SK-N-SH (cell line): ENCODE data around the gene SRMS. TPM values are rescaled to one million over a fixed set of nuclear protein-coding genes. Genes with fewer than 3 reads are reported as not detected.

Source experiments
- CTCF ChIA-PET: fragments of 300-600, 350-600 bp; formaldehyde crosslinking; extraction: SDS; loops from one replicate; lab custom pipeline; 2021; lab: Yijun Ruan, JAX
- POLR2A ChIA-PET: fragments of 350-600 bp; sonication (Branson Sonifier 250); formaldehyde crosslinking; extraction: SDS; loops from one replicate; lab custom pipeline; 2020; ENCODE audit warnings: antibody characterized with exemption, inconsistent platforms; lab: Yijun Ruan, JAX
- DNase-seq: peaks from one replicate; pipeline ENCODE4 v3.0.0; 2012
- H2AFZ ChIP-seq: fragments of 200-600 bp; sonication (generic); 2 replicates; pipeline ENCODE4 v1.8.1; 2016; ENCODE audit warnings: antibody characterized with exemption, mild to moderate bottlenecking, low read depth
- H3F3A ChIP-seq: fragments of 200-600 bp; sonication (generic); replicated peaks from 2 replicates; pipeline ENCODE3; 2016; ENCODE audit warnings: antibody characterized with exemption, mild to moderate bottlenecking; ENCODE audit not compliant: insufficient read depth
- H3K27ac ChIP-seq, 2 experiments: fragments of 200-500 bp in 1 of 2; fragments of 200-600 bp in 1 of 2; sonication (Bioruptor generic) in 1 of 2; sonication (generic), shearing (Covaris generic) in 1 of 2; 2 replicates each; pipeline versions ENCODE4 v1.5.1 to v1.6.1; 2014 to 2016; ENCODE audit warnings: low read depth in 2 of 2, inconsistent platforms in 1 of 2, low read length in 1 of 2, mild to moderate bottlenecking in 1 of 2, mixed read lengths in 1 of 2
- H3K27me3 ChIP-seq: fragments of 200-600 bp; sonication (generic), shearing (Covaris generic); 2 replicates; pipeline ENCODE4 v1.6.1; 2016; ENCODE audit warnings: mixed run types; ENCODE audit not compliant: insufficient read depth
- H3K36me3 ChIP-seq, 2 experiments: fragments of 200-500 bp in 1 of 2; fragments of 200-600 bp in 1 of 2; sonication (Bioruptor generic) in 1 of 2; sonication (generic) in 1 of 2; replicated peaks in 1 of 2; 2 replicates each; pipeline versions ENCODE3 to v1.5.1; 2014 to 2016; ENCODE audit warnings: low read length in 1 of 2, mild to moderate bottlenecking in 1 of 2; ENCODE audit not compliant: insufficient read depth in 2 of 2, control insufficient read depth in 1 of 2
- H3K4me1 ChIP-seq, 2 experiments: fragments of 200-500 bp in 1 of 2; fragments of 200-600 bp in 1 of 2; sonication (Bioruptor generic) in 1 of 2; sonication (generic), shearing (Covaris generic) in 1 of 2; 2 replicates each; pipeline versions ENCODE4 v1.5.1 to v1.6.1; 2014 to 2016; ENCODE audit warnings: low read depth in 1 of 2, low read length in 1 of 2, mixed run types in 1 of 2; ENCODE audit not compliant: insufficient read depth in 2 of 2, control insufficient read depth in 1 of 2
- H3K4me2 ChIP-seq: fragments of 200-600 bp; sonication (generic), shearing (Covaris generic); 2 replicates; pipeline ENCODE4 v1.6.1; 2017; ENCODE audit warnings: mixed run types
- H3K4me3 ChIP-seq, 2 experiments: fragments of 200-500 bp in 1 of 2; fragments of 200-600 bp in 1 of 2; sonication (Bioruptor generic) in 1 of 2; sonication (generic), shearing (Covaris generic) in 1 of 2; 2 replicates each; pipeline versions ENCODE4 v1.5.1 to v1.8.1; 2014 to 2016; ENCODE audit warnings: low read depth in 2 of 2, inconsistent platforms in 1 of 2, low read length in 1 of 2, mild to moderate bottlenecking in 1 of 2, mixed read lengths in 1 of 2, moderate library complexity in 1 of 2
- H3K79me2 ChIP-seq: fragments of 200-600 bp; sonication (generic); 2 replicates; pipeline ENCODE4 v1.8.1; 2017; ENCODE audit warnings: mild to moderate bottlenecking; ENCODE audit not compliant: insufficient read depth
- H3K9ac ChIP-seq: fragments of 200-600 bp; sonication (generic); 2 replicates; pipeline ENCODE4 v1.6.1; 2017; ENCODE audit warnings: mixed run types
- H3K9me2 ChIP-seq: fragments of 200-600 bp; sonication (generic); 2 replicates; pipeline ENCODE4 v1.6.1; 2017; ENCODE audit warnings: mixed run types
- H3K9me3 ChIP-seq: fragments of 200-600 bp; sonication (generic); 2 replicates; pipeline ENCODE4 v1.6.1; 2017; ENCODE audit warnings: mixed run types, mild to moderate bottlenecking, moderate library complexity
- H4K20me1 ChIP-seq: fragments of 200-600 bp; sonication (generic); 2 replicates; pipeline ENCODE4 v1.6.1; 2017; ENCODE audit warnings: mild to moderate bottlenecking, mixed run types; ENCODE audit not compliant: insufficient read depth
- JUND ChIP-seq: IDR thresholded peaks from 2 replicates; pipeline ENCODE4 v1.4.0; 2012
- PBX3 ChIP-seq: IDR thresholded peaks from 2 replicates; pipeline ENCODE4; 2012
- TAF1 ChIP-seq: IDR thresholded peaks from 2 replicates; pipeline ENCODE4 v1.6.1; 2012; ENCODE audit warnings: low read depth, mild to moderate bottlenecking, low read length, moderate library complexity, borderline replicate concordance
- WGBS: methylation state at CpG from one replicate; pipeline ENCODE4 v1.1.6; 2017; ENCODE audit warnings: low lambda C conversion rate; 5-methylcytosine and 5-hydroxymethylcytosine counted together
- polyA plus RNA-seq, 3 experiments: library from polyadenylated mRNA; depleted of rRNA; stranded (reverse); fragments of >200 nt; gene quantifications; 2 replicates each; pipeline ENCODE4 v1.2.3, GENCODE V29; 2012
- TF ChIP-seq, protein P1 (sequence below): IDR thresholded peaks from 2 replicates; pipeline ENCODE4 v1.6.1; 2012; ENCODE audit warnings: mild to moderate bottlenecking, low read depth, low read length, moderate library complexity
- TF ChIP-seq, protein P2 (sequence below): fragments of 200-600 bp; sonication (generic); IDR thresholded peaks from 2 replicates; pipeline ENCODE4 v1.6.1; 2017; ENCODE audit warnings: antibody characterized with exemption, mild to moderate bottlenecking, moderate library complexity

The SRMS gene
- polyA plus RNA-seq, 1 of the 3 experiments (the other 2 are of a cell fraction) = not detected

GRCh38 chr20:63568986-63569949, 21.7 kb upstream of the SRMS start:
- H3K9ac ChIP-seq = no peak overlapping the region
- peaks cover 0 to 18% of the 10 kb centered on the region in 2 experiments for H3K36me3 ChIP-seq
- H3K9me3 ChIP-seq = no peaks in the 10 kb centered on the region
- ChIA-PET POLR2A (no interaction called here), CTCF (no interaction called here)
- no peak overlapping the region for H3K4me2 ChIP-seq
- no peaks in the 10 kb centered on the region for H3F3A ChIP-seq
- H3K27me3 ChIP-seq = no peaks in the 10 kb centered on the region
- no peak for DNase-seq
- no peak overlapping the region for H3K4me3 ChIP-seq
- no peak overlapping the region for H3K27ac ChIP-seq
- peaks cover under 1 to 8% of the 10 kb centered on the region in 2 experiments; a peak in 2 of 4 replicates for H3K4me1 ChIP-seq
- H3K9me2 ChIP-seq = no peaks in the 10 kb centered on the region
- no peaks in the 10 kb centered on the region for H4K20me1 ChIP-seq
- H2AFZ ChIP-seq = no peak overlapping the region
- TF ChIP-seq, protein P1, sequence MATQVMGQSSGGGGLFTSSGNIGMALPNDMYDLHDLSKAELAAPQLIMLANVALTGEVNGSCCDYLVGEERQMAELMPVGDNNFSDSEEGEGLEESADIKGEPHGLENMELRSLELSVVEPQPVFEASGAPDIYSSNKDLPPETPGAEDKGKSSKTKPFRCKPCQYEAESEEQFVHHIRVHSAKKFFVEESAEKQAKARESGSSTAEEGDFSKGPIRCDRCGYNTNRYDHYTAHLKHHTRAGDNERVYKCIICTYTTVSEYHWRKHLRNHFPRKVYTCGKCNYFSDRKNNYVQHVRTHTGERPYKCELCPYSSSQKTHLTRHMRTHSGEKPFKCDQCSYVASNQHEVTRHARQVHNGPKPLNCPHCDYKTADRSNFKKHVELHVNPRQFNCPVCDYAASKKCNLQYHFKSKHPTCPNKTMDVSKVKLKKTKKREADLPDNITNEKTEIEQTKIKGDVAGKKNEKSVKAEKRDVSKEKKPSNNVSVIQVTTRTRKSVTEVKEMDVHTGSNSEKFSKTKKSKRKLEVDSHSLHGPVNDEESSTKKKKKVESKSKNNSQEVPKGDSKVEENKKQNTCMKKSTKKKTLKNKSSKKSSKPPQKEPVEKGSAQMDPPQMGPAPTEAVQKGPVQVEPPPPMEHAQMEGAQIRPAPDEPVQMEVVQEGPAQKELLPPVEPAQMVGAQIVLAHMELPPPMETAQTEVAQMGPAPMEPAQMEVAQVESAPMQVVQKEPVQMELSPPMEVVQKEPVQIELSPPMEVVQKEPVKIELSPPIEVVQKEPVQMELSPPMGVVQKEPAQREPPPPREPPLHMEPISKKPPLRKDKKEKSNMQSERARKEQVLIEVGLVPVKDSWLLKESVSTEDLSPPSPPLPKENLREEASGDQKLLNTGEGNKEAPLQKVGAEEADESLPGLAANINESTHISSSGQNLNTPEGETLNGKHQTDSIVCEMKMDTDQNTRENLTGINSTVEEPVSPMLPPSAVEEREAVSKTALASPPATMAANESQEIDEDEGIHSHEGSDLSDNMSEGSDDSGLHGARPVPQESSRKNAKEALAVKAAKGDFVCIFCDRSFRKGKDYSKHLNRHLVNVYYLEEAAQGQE = no peak
- TF ChIP-seq, protein P2, sequence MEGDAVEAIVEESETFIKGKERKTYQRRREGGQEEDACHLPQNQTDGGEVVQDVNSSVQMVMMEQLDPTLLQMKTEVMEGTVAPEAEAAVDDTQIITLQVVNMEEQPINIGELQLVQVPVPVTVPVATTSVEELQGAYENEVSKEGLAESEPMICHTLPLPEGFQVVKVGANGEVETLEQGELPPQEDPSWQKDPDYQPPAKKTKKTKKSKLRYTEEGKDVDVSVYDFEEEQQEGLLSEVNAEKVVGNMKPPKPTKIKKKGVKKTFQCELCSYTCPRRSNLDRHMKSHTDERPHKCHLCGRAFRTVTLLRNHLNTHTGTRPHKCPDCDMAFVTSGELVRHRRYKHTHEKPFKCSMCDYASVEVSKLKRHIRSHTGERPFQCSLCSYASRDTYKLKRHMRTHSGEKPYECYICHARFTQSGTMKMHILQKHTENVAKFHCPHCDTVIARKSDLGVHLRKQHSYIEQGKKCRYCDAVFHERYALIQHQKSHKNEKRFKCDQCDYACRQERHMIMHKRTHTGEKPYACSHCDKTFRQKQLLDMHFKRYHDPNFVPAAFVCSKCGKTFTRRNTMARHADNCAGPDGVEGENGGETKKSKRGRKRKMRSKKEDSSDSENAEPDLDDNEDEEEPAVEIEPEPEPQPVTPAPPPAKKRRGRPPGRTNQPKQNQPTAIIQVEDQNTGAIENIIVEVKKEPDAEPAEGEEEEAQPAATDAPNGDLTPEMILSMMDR = no peak
- TF ChIP-seq TAF1 = no peak
- no peak for TF ChIP-seq PBX3
- TF ChIP-seq JUND = no peak
- TF ChIP-seq, all 33 proteins: peak for 0
- peaks cover 8% of the 10 kb centered on the region; the same call in 1 of the 2 replicates for H3K79me2 ChIP-seq
- 96% methylated on average over 33 of the region's 46 CpGs for WGBS
